GM18868 (cell line): ENCODE data around the gene GSDME.

Source experiments
- ATAC-seq: cut with Tn5 transposase; IDR thresholded peaks from one replicate; pipeline ENCODE4 v1.9.1; 2021; ENCODE audit warnings: mild to moderate bottlenecking, moderate library complexity; ENCODE audit not compliant: unreplicated experiment

Gene GSDME

DNA sequence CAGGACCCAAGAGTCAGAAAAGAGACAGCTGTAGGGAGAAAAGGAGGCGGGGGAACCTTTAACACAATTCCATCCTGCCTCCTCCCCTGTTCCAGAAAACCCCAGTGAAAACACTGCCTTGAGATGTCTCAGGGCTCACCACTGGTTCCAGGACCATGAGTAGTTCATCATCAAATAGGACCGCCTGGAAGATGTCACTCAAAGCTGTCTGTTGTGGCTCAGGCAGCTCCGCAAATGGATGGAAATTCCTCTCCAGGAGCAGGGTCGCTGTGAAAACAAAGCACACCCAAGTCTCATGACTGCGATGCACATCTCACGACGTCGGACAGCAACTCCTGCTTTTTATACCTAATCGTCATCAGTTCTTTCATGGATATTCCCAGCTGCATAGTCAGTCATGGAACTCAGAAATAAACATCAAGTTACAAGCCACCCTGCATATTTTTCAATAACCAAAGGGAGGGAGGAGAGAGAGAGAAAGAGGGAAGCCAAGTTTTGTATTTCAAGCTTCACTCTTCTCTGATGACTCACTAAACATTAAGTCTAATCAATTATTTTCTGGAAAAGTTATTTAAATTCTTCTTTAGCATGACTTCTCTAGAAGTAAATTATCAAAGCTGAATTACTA lies 49.2 kb downstream of the GSDME start:
- ATAC-seq: no peak

DNA sequence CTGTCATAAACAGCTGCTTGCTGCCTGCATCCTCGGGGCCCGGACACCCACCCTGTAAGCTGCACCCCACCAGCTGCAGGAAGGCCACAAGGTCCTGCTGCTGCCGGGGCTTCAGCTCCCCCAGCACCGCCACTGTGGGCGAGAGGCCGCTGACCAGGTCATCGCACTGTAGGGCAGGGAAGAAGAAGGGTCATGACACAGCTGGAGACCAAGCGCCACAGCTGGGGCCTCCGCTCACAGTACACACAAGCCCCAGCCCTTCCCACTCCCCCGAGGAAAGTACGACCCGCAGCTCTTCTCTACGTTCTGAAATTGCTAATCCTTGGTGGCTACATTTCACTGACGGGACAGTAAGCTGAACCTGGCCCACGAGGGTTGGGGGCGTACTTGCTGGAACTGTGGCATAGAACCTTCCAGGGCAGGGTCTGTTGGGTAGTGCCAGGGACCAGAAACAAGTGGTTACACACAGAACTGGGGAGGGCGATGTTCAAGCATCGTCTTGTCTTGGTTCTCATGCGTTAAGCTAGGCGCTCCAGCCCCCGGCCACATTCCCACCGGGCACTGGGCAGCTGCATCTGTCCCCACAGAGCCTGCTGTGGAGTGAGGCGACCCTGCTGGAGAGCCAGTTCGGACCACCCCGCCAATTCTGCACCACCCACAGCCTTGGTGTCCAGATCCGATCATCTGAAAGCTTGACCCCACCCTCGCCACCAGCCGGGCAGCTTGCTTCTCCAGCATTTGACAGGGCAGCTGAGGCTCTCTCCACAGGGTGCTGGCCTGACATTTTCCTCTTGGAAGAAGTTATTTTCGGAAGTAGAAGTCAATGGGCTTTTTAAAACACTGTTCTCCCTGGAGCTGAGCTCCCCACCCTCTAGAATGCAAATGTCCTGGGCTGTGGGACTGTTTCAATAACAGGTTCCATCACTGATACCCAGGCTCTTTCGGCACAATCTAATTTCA lies 50.8 kb downstream of the GSDME start:
- ATAC-seq: no peak

DNA sequence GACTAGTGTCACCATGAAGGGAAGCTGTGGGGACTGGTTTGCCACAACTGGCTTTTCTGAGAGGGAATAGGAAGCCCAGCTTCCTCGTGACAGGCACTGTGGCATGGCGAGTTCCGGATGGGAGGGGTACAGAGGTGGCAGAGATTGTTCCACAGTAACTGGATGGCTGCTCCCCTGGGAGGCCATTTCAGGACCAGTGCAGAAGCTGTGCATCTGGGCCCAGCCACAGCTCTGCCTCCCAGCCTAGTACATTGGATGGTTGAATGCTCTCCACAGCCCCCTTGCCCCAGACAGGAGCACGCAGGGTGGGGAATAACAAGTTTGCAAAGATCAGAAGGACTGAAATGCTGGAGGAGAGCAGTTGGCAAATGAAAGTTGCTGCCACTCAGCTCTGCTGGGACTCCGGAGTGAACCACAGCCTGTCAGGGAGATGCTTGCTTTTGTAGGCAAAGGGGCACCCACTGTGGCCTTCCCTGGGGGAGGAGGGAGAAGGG lies 51.8 kb downstream of the GSDME start:
- ATAC-seq: no peak

DNA sequence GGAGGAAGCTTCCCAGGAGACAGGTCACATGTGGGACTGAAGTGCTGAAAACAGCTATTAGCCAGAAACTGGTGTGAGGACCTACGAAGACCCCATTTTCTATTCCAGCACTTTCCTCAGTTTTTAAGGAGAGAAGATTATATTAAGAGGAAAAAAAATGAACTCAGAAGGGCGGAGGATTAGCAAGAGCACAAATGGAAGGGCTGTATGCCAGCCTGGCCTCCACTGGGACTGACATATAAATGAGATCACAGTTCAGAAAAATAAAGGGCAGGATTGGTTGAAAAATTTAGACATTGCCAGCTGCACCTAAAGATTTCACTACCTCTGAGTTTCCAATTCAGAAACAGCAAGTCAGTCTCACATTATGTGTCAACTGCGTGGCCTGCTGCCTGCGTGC lies 53.0 kb downstream of the GSDME start:
- no peak for ATAC-seq

DNA sequence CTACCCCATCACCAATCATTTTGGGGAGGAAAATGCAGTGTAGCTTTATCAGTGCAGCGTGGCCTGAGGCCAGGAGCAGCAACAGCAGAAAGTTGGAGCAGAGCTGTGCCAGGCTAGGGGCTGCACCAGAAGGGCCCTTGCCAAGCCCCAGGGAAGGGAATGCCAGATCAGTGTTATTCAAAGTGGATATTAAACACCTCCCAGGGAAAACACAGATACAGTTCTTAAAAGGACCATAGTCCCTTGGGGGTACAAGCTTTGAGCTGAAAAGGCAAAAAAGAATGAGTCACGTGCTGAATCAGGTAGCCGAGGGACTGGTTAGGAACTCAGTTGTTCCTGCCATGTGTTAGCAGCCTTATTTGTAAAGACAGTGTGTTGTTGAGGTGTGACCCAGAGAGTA lies 54.0 kb downstream of the GSDME start:
- ATAC-seq: no peak

DNA sequence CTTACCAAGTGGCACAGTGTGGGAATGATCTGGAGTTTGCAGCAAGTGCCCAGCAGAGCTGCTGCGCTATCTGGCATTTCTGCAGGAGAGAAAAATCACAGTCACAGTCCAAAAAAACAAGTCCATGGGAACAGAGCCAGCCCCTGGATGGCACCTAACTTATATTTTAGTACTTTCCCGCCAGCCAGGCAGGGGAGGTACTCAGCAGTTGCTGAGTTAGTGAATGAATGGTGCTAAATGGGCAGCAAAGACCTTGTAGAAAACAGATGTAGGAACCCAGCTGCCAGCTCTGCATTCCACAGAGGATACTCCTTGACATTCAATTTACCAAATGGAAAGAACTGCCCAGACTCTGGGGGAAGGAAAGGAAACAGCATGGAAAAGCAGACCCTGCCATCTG lies 54.5 kb downstream of the GSDME start:
- ATAC-seq: no peak

DNA sequence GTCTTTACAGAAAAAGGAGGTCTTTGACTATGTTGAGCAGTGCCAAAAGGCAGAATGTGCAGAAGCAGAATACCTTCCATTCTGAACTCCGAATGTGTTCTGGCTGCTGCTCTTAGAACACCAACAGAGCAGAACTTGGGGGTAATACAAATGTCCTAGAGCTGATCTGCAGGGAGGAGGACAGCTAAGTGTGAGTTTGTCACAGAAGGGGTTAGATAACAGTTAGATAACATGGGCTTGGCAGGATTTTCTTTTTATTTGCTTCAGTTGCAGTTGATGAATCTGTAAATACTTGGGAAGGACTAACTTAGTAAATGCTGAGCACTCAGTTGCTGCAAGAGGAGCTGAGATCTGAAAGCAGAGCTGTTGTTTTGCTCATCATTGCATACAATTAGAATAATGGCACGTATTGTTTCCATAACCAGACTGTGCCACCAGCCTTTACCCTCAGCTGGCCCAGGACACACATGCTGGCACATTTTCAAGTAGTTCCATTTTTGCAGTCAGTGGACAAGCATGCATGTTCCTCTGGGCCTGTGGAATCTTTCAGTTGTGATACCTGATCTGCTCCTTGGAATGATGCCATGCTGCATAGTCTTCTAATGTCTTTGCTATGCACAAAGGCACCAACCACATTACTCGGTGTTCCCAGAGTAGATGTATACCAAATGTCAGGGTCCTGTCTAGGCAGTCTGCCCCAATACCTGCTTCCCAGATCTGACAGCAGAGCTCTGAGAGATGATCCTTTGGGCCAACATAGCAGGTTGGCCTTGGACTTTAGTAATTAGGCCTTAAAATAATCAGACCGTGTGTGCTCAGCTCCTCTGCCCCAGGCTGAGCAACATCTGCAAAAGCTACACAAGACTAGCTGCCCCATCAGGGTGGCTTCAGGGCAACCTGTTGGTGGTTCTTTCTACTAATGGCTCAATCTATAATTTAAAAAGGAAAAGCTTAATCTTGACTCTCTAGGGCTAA lies 55.7 kb downstream of the GSDME start:
- ATAC-seq: no peak

DNA sequence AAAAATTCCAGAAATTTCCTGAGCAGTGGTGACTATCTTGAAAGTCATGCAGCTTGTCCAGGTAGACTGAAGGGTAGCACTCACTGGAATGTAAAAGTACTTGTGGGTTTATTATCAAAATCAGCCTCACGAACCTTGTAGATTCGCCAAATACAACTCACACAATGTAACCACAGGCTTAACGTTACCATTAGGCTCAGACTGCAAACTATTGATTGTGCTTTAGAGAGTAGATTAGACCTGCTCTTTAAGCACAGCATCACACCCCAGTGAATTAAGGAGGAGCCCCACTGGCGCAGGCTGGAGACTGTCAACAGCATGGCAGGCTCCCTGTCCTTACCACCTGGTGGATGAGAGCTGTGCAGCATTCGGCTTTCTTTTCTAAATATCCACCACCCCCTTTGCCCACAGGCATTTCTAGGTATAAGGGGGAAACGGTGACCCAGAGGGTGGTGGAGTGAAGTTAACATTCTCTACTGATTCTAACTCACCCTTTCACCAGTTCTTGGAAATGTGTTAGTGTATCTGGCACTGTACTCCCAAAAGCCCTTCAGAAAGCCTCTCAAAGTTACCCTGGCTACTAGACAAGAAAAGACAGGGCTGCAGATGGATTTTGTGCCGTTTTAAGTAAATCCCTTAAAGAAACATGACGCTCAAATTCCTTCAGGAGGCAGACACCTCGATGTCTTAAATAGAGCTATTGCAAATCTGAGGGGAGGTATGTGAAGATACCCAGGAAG lies 56.6 kb downstream of the GSDME start:
- ATAC-seq: no peak

DNA sequence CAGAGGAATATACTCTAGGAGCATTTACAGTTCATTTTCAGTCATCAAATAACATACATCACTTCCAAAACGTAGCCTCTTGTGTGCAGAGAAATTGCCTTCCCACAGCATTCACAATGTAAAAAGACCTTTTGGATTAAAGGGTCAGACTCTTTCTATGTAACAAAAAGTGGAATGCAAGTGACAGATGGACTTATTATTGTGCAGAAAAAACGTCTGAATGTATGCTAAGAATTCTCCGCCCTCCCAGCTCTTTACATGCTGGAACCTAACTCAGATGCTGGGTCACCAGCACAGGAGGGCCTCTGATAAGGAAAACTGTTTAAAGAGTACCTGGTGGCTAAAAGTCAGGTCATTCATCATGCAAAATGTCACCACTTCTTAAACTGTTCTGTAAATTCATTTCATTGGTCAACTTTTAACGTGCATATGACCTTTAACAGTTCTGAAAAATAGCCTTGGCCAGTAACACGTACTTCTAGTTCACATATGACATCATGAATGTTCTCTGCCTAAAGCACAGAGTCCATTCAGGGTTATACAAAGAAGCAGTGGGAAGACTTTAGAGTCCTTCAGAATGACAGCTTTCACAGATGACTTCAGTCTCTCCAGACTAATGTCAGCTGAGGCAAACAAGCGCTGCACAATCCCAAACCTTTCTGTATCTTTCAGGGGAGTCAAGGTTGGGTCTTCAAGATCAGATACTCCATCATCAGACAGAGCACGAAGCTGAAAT lies 58.6 kb downstream of the GSDME start:
- ATAC-seq: no peak

DNA sequence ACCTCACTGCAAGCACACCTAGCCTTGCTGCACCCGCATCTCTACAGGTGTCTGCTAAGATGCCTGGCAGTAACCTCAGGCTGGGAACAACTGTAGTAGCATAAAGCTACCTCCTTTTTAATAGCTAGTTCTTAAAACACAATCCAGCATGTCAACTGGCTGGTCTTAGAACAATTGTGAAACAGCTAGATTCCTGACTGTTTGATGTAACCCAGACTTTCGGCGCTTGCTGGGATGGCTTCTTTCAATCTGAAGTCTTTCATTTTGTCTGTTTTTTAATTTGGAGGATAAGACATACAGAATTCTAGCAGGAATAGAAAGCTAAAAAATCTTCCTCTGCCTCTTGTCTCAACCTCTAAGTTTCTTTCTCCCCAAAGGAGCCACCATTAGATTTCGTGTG lies 59.8 kb downstream of the GSDME start:
- no peak for ATAC-seq

DNA sequence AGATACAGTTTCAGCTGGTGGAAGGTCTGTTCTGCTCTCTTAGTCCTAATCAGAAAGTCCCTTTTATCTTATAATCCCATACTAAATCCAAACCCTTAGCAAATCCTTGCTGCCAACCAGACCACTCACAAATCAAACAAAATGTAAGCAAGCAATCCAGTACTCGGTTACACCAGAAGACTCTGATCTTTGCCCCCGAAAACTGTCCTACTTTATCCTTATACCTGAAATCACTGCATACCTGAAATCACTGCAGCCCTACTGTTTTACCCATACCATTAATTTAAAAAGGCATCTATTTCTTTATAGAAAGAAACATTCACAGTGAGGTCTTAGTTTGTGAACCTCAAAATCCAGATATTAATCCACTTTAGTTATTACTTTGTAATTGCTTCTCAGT lies 64.7 kb downstream of the GSDME start:
- ATAC-seq: no peak

DNA sequence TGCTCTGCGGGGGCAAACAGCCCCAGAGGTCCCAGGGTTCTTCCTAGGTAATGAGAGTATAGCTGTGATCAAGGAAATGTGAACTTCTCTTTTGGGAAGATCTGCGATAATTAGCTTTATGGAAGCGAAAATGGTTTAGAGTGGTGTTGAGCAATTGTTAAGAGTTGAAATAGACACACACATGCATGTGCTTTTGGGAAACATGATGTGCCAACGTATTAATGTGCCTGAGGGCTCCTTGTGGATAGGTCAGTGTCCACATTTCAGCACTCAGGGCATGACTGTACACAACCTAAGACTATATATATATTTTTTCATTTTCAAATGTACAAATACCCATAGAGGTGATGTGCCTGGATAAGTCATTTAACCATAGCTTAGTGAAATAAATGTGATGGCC lies 67.0 kb downstream of the GSDME start:
- no peak for ATAC-seq

DNA sequence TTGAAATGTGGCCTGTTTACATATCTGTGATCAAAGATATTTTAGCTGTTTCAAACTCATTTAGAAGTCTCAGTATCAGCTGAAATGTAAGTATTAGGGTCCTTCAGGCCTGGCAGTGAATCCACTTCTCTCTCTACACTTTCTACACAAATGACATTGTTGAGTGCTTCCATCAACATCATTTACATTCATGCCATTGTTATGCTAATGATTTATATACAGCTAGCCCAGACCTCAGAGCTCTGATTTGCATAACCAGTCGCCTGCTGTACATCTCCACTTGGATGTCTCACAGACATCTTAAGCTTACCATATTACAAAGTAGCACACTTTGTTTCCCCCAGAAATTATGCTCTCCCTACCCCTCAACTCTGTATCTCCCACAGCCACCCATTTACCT lies 71.6 kb downstream of the GSDME start:
- no peak for ATAC-seq

DNA sequence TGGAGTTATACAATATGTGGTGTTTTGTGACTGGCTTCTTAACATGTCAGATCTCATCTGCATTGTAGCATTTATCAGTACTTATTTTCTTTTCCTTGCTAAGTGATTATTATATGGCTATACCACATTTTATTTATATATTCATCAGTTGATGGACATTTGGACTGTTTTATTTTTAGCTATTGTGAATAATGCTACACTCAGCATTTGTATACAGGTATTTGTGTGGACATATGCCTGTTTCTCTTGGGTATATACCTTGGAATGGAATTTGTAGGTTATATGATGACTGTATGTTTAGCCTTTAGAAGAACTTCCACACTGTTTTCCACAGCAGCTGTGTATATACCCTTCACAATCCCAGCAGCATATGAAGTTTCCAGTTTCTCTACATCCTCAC lies 86.5 kb downstream of the GSDME start:
- no peak for ATAC-seq

DNA sequence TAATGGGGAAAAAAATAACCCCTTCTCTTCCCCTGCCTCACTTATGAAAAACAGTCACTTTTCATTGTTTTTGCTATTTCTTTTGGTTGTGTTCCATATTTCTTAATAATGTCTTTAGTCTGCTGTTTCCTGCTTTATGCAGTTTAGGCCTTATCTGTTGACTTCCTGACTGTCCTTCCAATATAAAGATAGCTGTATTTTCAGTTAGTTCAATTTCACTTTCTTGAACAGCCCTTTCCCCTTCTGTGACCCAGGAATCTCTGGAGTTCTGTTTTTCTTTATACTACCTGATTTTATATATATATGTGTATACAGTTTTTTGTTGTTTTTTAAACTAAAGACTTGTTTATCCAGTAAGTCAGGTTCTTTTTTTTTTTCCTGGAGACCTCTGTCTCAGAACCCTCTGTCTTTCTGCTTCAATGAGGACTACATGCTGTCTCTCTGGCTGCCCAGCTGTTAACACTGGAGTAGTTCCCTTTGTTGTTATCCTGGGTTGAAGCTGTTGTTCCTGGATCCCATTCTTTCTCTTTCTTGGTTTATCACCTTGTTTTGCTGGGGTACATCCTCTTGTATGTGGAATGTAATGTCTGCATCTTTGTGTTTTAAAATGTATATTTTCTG lies 87.2 kb downstream of the GSDME start:
- no peak for ATAC-seq

DNA sequence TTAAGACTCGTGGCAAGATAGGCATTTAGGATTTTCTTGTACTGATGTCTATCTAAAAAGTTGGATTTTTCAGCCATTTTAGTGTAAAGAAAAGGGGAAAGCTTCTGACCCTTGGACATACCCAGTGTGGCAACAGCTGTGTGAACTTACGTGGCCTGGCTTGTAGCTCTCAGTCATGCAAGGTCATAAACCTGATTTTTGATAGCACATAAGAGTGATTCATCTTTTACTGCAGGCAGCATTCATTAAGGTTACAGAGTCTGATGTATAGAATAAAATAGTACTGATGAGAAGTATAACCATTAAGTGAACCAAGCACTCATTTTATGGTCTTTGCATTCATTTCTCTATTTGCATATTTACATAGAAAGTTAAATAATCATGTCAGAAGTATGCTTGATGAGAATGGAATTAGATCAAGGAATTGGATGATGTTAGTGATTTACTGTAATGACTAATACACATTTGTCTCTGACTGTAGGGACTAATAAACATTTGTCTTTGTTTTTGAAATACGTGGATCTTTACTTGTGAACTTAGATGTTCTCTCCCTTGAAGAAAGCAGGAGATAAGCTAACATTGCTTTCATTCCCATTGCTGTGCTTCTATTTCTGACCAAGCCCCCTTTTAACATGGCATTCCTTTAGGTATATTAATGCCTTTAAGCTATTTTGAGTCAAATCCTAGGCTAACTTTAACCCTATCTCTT lies 88.2 kb downstream of the GSDME start:
- ATAC-seq: no peak

DNA sequence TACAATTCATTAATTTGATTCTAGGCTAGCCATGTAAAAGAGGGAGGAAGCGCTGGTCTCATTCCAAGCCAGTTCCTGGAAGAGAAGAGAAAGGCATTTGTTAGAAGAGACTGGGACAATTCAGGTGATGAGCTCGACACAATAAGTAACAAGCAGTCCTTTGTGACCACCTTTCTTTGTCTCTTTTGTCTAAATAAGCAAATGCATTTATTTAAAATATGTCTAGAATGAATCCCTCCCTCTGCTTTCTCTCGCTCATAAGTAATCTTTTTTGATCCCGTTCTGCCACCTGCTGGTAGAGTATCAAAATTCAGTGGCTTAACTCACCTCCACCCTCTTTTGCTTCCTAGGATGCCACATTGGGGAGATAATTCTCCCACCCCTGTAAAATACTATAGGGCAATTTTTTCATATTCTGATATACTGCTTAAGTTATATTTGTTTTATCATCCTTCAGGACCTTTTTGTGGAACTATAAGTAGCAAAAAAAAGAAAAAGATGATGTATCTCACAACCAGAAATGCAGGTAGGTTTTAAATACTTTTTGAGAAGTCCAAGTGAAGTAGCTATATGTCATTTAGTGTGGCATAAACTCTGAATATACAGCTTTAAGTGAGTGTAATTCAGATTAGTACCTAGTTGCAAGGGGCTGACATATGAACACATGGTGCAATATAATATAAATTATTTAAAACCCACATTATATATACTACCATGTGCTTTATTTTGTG lies 91.5 kb downstream of the GSDME start:
- no peak for ATAC-seq

DNA sequence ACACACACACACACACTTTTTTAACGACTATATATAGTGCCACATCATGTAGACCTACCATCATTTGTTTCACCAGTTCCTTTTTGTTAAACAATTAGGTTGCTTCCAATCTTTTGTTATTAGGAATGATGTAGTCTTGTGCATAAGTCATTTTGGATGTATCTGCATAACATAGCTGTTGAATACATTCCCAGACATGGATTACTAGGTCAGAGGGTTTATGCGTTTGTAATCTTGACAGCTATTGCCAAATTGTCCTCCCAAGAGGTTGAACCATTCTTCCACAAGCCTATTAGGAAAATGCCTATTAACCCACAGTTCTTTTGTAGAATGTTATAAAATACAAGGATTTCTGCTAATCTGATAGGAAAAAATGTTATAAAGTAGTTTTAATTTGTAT lies 96.7 kb downstream of the GSDME start:
- ATAC-seq: no peak
